Heart left ventricle (tissue), 13 donors: Measurements from ENCODE around the gene SORBS2.

Experiments
- POLR2A ChIP-seq, 2 donors: fragments of 450-650 bp; IDR thresholded peaks; one replicate each; pipeline ENCODE4 v1.6.1; 2017; ENCODE audit warnings: antibody characterized with exemption in 2 of 2, mild to moderate bottlenecking in 2 of 2, moderate library complexity in 2 of 2
- TF ChIP-seq, protein P1 (sequence below), 12 donors: fragments of 200-600 bp; sonication (generic) in 4 of 12; IDR thresholded peaks; one replicate each; pipeline versions ENCODE4 v1.5.0 to v1.8.0; 2018 to 2022; ENCODE audit warnings: antibody characterized with exemption in 12 of 12, mild to moderate bottlenecking in 5 of 12
- donor health status: ischemic (EF 13 %, LVEDD 7.1; RV severe dilation, severe dysfunction).
- donor health status: DM: no; HTN: yes; CAD: no.
- donor health status: DM: no; HTN: no; CAD: no.
- donor health status: ischemic (EF 25% LVEDD 6.9; RV normal size, moderate dysfunction).
- donor health status: ischemic (EF 25% LVEDD 5.7; RV mildly dilated, moderate dysfunction).
- donor health status: ischemic (EF 35%, LVEDD 5.7; RV mildly dilated, moderate dysfunction).
- donor health status: nonischemic (EF 11% LVEDD 7.7; RV severe dilation, severe dysfunction).
- donor health status: DM: yes; HTN: yes; CAD: no.
- donor health status: PGD.
- donor health status: ischemic (EF 29% LVEDD 5.4; RV normal size, mild dysfunction).
- donor health status: nonischemic (EF 23%, LVEDD 6.1; RV moderate dilation, normal function).

- TF ChIP-seq, protein P1, sequence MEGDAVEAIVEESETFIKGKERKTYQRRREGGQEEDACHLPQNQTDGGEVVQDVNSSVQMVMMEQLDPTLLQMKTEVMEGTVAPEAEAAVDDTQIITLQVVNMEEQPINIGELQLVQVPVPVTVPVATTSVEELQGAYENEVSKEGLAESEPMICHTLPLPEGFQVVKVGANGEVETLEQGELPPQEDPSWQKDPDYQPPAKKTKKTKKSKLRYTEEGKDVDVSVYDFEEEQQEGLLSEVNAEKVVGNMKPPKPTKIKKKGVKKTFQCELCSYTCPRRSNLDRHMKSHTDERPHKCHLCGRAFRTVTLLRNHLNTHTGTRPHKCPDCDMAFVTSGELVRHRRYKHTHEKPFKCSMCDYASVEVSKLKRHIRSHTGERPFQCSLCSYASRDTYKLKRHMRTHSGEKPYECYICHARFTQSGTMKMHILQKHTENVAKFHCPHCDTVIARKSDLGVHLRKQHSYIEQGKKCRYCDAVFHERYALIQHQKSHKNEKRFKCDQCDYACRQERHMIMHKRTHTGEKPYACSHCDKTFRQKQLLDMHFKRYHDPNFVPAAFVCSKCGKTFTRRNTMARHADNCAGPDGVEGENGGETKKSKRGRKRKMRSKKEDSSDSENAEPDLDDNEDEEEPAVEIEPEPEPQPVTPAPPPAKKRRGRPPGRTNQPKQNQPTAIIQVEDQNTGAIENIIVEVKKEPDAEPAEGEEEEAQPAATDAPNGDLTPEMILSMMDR (IDR thresholded peaks at IDR 0.05): no peak
- TF ChIP-seq POLR2A (IDR thresholded peaks at IDR 0.05): no peak
Observed at GRCh38 chr4:185821029-185821419, 9.0 kb upstream of the SORBS2 start.
